PC-9 (cell line): ENCODE data around the gene BRINP3.

ENCODE experiments used
- CTCF ChIP-seq: fragments of 200-600 bp; sonication (generic); conservative IDR thresholded peaks from 2 replicates; pipeline ENCODE4 v1.6.1; 2017; ENCODE audit warnings: mixed run types, antibody characterized with exemption, mild to moderate bottlenecking, moderate library complexity
- EZH2 ChIP-seq: fragments of 200-600 bp; sonication (generic); IDR thresholded peaks from 2 replicates; pipeline ENCODE4 v1.8.0; 2017; ENCODE audit warnings: antibody characterized with exemption, low read depth

DNA sequence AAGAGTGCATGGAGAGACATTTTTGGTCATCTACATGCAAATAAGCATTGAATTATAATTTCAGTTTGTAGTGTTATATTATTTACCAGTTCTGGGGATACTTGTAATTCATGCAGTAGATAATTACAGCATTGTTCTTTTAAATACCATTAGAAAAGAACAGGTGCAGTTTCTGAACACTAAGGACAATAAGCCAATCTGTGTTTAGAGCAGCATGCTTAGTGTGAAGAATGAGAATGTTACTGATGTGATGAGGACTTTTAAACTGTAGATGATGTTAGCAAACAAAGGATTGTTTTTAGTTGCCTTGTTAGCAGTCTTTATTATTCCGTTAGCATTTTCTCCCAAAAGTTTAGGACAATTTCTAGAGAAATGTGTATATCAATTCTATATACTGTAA lies 348.3 kb downstream of the BRINP3 start:
- no peak for TF ChIP-seq CTCF
- TF ChIP-seq EZH2, result no peak
